GM19035 (cell line): Measurements from ENCODE around the gene ACACA.

ENCODE experiments used
- ATAC-seq: cut with Tn5 transposase; IDR thresholded peaks from one replicate; pipeline ENCODE4 v1.9.1; 2021; ENCODE audit not compliant: unreplicated experiment

The ACACA gene

GRCh38 chr17:37050920-37051319 is 355.7 kb downstream of the ACACA start:
- no peak for ATAC-seq

GRCh38 chr17:37048811-37049210 is 357.8 kb downstream of the ACACA start:
- no peak for ATAC-seq

GRCh38 chr17:37047631-37048104 is 359.0 kb downstream of the ACACA start:
- no peak for ATAC-seq

GRCh38 chr17:37045351-37045922 is 361.2 kb downstream of the ACACA start:
- no peak for ATAC-seq

- ATAC-seq, result no peak
Observed at GRCh38 chr17:37043201-37043600, 363.4 kb downstream of the ACACA start.

- ATAC-seq, result no peak
Observed at GRCh38 chr17:37041932-37042331, 364.7 kb downstream of the ACACA start.

GRCh38 chr17:37039269-37039668 is 367.4 kb downstream of the ACACA start:
- no peak for ATAC-seq

GRCh38 chr17:37037590-37038155 is 369.0 kb downstream of the ACACA start:
- no peak for ATAC-seq
